Measurements from ENCODE around the gene RPL28. TPM values are rescaled to one million over a fixed set of nuclear protein-coding genes. Genes with fewer than 3 reads are reported as not detected.

The RPL28 gene
- total RNA-seq, 2 experiments from 2014 or later = 3,995 to 4,178 TPM

GRCh38 chr19:55435020-55435419 lies 49.3 kb downstream of the RPL28 start:
- ATAC-seq (ENCODE audit: poor library complexity) (no peak), DNase-seq (no peak)
- no peak overlapping the region for H3K4me3 Mint-ChIP-seq
- Histone ChIP-seq H3K4me1 (ENCODE audit: insufficient read depth, low read length) (no peaks in the 10 kb centered on the region), H3K36me3 (ENCODE audit: insufficient read depth, low read length) (no peaks in the 10 kb centered on the region), H3K9me3 (ENCODE audit: control insufficient read depth in 1 of 2, insufficient read depth in 1 of 2, low read length in 2 of 2) (peaks cover 0 to 37% of the 10 kb centered on the region in 2 experiments), H3K27ac (ENCODE audit: low read depth in 1 of 2, low read length in 2 of 2) (no peak overlapping the region), H3K27me3 (ENCODE audit: control insufficient read depth in 1 of 2, insufficient read depth in 2 of 2, low read length in 2 of 2) (peaks cover 59 to 84% of the 10 kb centered on the region in 2 experiments), H3K4me3 (ENCODE audit: low read length) (no peak overlapping the region)
- intact Hi-C loops (cut with DNase I, micrococcal nuclease) = no loop called here
- POLR2A ChIA-PET = no interaction called here
- H3K4me1 Mint-ChIP-seq (ENCODE audit: low read depth) = peaks cover 5% of the 10 kb centered on the region
- CTCF ChIA-PET = no interaction called here
- no peaks in the 10 kb centered on the region for H3K36me3 Mint-ChIP-seq (ENCODE audit: low read depth)
- H3K9me3 Mint-ChIP-seq = no peaks in the 10 kb centered on the region
- TF ChIP-seq CTCF (IDR thresholded peaks at IDR 0.05) = no peak
- peaks cover 58% of the 10 kb centered on the region for H3K27me3 Mint-ChIP-seq
- H3K27ac Mint-ChIP-seq = no peak overlapping the region

- Mint-ChIP-seq H3K27me3 (peaks cover 59% of the 10 kb centered on the region), H3K4me3 (no peak overlapping the region), H3K9me3 (no peaks in the 10 kb centered on the region), H3K36me3 (ENCODE audit: low read depth) (no peaks in the 10 kb centered on the region), H3K27ac (no peak overlapping the region), H3K4me1 (ENCODE audit: low read depth) (peaks cover 19% of the 10 kb centered on the region)
- intact Hi-C loops (cut with DNase I, micrococcal nuclease) = no loop called here
- Histone ChIP-seq H3K4me1 (ENCODE audit: insufficient read depth, low read length) (peaks cover 18% of the 10 kb centered on the region), H3K4me3 (ENCODE audit: low read length) (no peak overlapping the region), H3K27me3 (ENCODE audit: control insufficient read depth in 1 of 2, insufficient read depth in 2 of 2, low read length in 2 of 2) (peaks cover 62 to 87% of the 10 kb centered on the region in 2 experiments), H3K9me3 (ENCODE audit: control insufficient read depth in 1 of 2, insufficient read depth in 1 of 2, low read length in 2 of 2) (peaks cover 0 to 47% of the 10 kb centered on the region in 2 experiments), H3K36me3 (ENCODE audit: insufficient read depth, low read length) (no peaks in the 10 kb centered on the region), H3K27ac (ENCODE audit: low read depth in 1 of 2, low read length in 2 of 2) (no peak overlapping the region)
- ChIA-PET CTCF (no interaction called here), POLR2A (no interaction called here)
- DNase-seq (no peak), ATAC-seq (ENCODE audit: poor library complexity) (no peak)
- no peak for TF ChIP-seq CTCF (IDR thresholded peaks at IDR 0.05)
Observed at GRCh38 chr19:55436847-55437246, 51.1 kb downstream of the RPL28 start.

- peaks cover 57% of the 10 kb centered on the region for H3K27me3 Mint-ChIP-seq
- peaks cover 0 to 44% of the 10 kb centered on the region in 2 experiments for H3K9me3 ChIP-seq (ENCODE audit: control insufficient read depth in 1 of 2, insufficient read depth in 1 of 2, low read length in 2 of 2)
- ATAC-seq (ENCODE audit: poor library complexity) (no peak), DNase-seq (peak in 4 of 14 experiments; percentile 8 to 56 (median 42))
- H3K4me3 ChIP-seq (ENCODE audit: low read length) = no peak overlapping the region
- H3K4me1 ChIP-seq (ENCODE audit: insufficient read depth, low read length) = peaks cover 23% of the 10 kb centered on the region
- no peak overlapping the region for H3K27ac ChIP-seq (ENCODE audit: low read depth in 1 of 2, low read length in 2 of 2)
- ChIA-PET CTCF (no interaction called here), POLR2A (interaction anchor here (0.9 kb wide), 1 partner anchor 48 kb away, joined by 4 read pairs; the partner anchor contains the start of gene NAT14)
- H3K36me3 Mint-ChIP-seq (ENCODE audit: low read depth) = no peaks in the 10 kb centered on the region
- no peaks in the 10 kb centered on the region for H3K36me3 ChIP-seq (ENCODE audit: insufficient read depth, low read length)
- no peak overlapping the region for H3K4me3 Mint-ChIP-seq
- intact Hi-C loops (cut with DNase I, micrococcal nuclease) = no loop called here
- H3K27me3 ChIP-seq (ENCODE audit: control insufficient read depth in 1 of 2, insufficient read depth in 2 of 2, low read length in 2 of 2) = peaks cover 61 to 84% of the 10 kb centered on the region in 2 experiments
- TF ChIP-seq CTCF (IDR thresholded peaks at IDR 0.05) = no peak
- no peak overlapping the region for H3K27ac Mint-ChIP-seq
- H3K9me3 Mint-ChIP-seq = no peaks in the 10 kb centered on the region
- H3K4me1 Mint-ChIP-seq (ENCODE audit: low read depth) = peaks cover 21% of the 10 kb centered on the region
Observed at GRCh38 chr19:55437410-55437809, 51.7 kb downstream of the RPL28 start.
